Mucosa of stomach (tissue), 1 donor: ENCODE results near the gene URAD.

Source experiments
- H3K27me3 ChIP-seq: one replicate; pipeline ENCODE4 v1.7.0; 2013; ENCODE audit warnings: mild to moderate bottlenecking, low read length; ENCODE audit not compliant: control insufficient read depth, insufficient read depth
- H3K36me3 ChIP-seq: one replicate; pipeline ENCODE4 v1.7.0; 2013; ENCODE audit warnings: low read length; ENCODE audit not compliant: control insufficient read depth, insufficient read depth
- H3K4me1 ChIP-seq: one replicate; pipeline ENCODE4 v1.7.0; 2013; ENCODE audit warnings: mild to moderate bottlenecking, low read length; ENCODE audit not compliant: control insufficient read depth, insufficient read depth
- H3K4me3 ChIP-seq: one replicate; pipeline ENCODE4 v1.7.0; 2013; ENCODE audit warnings: low read length
- H3K9ac ChIP-seq: one replicate; pipeline ENCODE4 v1.7.0; 2013; ENCODE audit warnings: mild to moderate bottlenecking, low read length, moderate library complexity
- H3K9me3 ChIP-seq: one replicate; pipeline ENCODE4 v1.7.0; 2013; ENCODE audit warnings: mild to moderate bottlenecking, low read length, moderate library complexity; ENCODE audit not compliant: control insufficient read depth
- donor health status: Pancreatic carcinoma.

URAD gene

DNA sequence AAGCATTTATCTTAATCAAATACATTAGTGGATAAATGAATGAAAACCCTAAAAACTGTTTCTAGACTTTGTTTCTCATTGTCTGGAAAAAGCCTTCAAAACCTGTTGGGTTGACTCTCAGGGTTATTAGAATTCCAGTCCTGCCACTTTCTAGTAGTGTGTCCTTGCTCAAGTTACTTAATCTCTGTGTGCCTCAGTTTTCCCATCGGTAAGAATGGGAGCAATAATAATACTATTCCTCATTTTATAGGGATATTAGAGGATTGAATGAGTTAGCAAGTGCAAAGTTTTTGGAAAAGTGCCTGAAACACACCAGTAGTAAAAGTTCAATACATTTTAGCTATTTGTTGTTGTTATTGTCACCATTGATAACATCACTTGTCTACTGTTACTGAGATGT, 2.9 kb downstream of the URAD start:
- Histone ChIP-seq H3K4me3 (no peak overlapping the region), H3K4me1 (peaks cover under 1% of the 10 kb centered on the region), H3K36me3 (no peaks in the 10 kb centered on the region), H3K9ac (no peak overlapping the region), H3K27me3 (peaks cover 37% of the 10 kb centered on the region), H3K9me3 (no peaks in the 10 kb centered on the region)

DNA sequence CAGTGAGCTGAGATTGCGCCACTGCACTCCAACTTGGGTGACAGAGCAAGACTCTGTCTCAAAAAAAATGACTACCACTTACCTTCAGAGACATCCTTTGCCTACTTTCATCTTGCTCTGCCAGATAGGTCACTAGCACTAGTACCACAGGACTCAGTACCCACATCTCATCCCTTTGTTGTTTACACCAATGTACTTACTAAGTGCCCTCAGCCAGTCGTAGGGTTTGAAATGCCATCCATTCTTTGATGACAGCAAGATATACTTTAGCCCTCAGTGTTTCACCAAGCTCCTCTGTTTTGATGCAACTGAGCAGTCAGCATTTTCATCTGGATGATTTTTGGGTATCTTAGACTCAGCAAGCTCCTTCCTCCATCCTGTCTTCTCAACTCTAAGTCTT, 6.1 kb downstream of the URAD start:
- Histone ChIP-seq H3K36me3 (no peaks in the 10 kb centered on the region), H3K9ac (no peak overlapping the region), H3K27me3 (peaks cover 63% of the 10 kb centered on the region), H3K9me3 (no peaks in the 10 kb centered on the region), H3K4me1 (peaks cover 24% of the 10 kb centered on the region), H3K4me3 (no peak overlapping the region)

DNA sequence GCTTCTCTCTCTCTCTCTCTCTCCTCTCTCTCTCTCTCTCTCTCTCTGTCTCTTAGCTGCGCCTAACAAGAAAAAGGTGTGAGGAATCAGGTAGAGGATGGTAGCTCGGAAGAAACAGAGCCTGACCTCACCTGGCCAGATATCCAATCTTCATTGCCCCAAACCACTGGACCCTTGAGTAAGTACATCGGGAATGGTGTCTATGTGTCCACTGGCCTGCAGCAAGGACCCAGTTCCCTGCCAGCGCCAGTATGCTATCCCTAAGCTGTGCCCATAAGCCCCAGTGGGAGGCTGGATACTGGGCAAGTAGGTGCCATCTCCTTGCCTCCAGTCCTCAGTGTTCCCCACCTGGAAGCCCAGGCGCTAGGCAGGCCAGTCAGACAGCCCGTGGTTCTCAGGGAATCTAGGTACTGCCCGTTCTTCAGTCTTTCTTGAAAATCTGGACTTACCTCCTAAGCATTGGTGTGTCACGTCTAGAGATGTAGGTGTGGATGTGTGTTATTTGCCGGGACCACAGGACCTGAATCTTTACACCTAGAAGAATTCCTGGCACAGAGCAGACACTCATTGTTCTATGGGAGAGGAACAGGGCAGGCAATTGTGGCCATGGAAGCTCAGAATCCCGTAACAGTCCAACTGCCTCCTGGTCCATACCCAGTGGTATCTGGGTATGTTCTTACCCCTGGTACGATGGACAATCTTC, 7.3 kb downstream of the URAD start:
- no peaks in the 10 kb centered on the region for H3K36me3 ChIP-seq
- peaks cover 75% of the 10 kb centered on the region for H3K27me3 ChIP-seq
- no peaks in the 10 kb centered on the region for H3K9me3 ChIP-seq
- no peak overlapping the region for H3K4me3 ChIP-seq
- peaks cover 24% of the 10 kb centered on the region for H3K4me1 ChIP-seq
- H3K9ac ChIP-seq, result no peak overlapping the region

DNA sequence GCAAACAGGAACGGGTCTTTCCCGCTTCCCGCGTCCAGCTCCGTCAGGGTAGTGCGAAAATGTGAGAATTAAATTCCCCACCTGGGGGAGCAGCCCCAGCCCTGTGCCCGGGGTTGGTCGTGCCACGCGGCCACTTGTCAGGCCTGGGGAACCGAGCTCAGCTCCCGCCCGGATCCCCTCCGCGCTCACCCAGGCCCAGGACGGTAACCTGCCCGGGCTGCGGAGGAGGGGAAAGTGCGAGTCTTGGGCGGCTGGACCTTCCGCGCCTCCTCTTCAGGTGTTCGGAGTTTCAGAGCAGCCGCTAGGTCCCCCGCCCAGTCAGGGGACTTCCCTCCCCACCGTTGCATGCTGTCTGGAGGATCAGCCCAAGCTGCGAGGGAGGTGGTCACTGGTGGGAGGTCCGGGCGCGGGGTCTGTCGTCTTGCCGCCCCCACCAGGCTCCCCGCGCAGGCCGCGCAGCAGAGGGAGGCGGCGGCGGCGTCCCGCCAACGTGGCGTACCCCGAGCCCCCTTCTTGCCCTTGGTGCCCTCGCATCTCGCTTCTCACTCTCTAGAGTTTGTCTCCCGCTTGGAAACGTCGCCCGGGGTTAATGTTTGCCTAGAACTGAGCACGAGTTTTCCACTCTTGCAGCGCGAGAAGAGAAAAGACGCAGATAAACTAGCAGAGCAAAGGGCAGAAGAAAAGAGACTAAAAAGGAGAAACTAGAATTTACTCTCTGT, 8.1 kb downstream of the URAD start:
- peaks cover 83% of the 10 kb centered on the region for H3K27me3 ChIP-seq

DNA sequence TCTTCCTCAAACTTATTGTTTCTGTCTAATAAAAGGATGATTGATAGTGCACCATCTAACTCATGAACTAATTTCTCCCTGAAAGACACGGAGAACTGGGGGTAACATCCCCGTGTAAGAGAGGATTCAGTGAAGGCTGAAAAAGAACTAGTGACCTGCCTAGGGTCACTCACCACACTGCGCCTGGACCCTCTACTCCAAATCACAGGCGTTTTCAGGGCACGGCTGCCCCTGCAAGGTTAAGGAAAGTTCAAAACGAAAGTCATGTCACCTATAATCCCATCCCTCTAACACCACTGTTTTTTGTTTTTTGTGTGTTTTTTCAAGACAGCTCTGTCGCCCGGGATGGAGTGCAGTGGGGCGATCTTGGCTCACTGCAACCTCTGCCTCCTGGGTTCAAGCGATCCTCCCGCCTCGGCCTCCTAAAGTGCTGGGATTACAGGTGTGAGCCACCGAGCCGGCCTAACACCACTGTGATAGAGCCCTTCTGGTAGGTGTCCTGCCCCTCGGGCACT, 8.7 kb downstream of the URAD start:
- H3K4me1 ChIP-seq, result peaks cover 24% of the 10 kb centered on the region
- H3K9me3 ChIP-seq, result no peaks in the 10 kb centered on the region
- H3K27me3 ChIP-seq, result peaks cover 89% of the 10 kb centered on the region
- H3K9ac ChIP-seq, result no peak overlapping the region
- H3K36me3 ChIP-seq, result no peaks in the 10 kb centered on the region
- H3K4me3 ChIP-seq, result no peak overlapping the region

More for the DNA sequence above, 8.1 kb downstream of the URAD start:
- no peak overlapping the region for H3K9ac ChIP-seq
- H3K36me3 ChIP-seq, result no peaks in the 10 kb centered on the region
- H3K4me3 ChIP-seq, result no peak overlapping the region
- no peaks in the 10 kb centered on the region for H3K9me3 ChIP-seq
- H3K4me1 ChIP-seq, result peaks cover 24% of the 10 kb centered on the region

DNA sequence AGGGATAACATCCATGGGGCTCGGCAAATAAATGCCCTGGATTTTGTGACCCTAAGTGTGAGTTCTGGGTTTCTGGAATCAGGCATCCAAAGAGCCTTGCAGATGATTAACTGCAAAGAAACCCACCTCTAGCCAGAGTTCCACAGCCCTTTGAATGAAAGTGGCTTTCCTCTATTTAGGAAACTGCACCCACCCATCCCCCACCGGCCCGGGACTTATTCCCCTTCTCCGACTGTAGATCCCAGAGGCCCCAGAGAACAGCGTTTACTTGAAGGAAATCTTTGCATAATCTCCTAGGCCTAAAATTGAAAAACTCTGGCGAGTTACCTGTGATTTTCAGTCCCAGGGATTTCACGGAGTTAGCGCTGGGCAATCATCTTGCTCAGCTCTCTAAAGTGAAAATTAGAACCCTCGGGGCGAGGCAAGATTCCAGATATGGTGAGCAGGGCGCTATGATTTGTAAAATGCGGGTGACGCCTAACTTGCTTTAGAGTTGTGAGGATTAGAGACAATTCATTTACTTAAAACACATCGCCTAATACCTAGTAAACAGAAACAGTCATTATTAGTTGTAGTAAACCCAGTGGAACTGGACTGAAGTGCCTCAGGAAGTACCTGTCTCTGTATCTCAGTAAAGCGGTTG, 9.4 kb downstream of the URAD start:
- no peak overlapping the region for H3K9ac ChIP-seq
- no peaks in the 10 kb centered on the region for H3K9me3 ChIP-seq
- no peak overlapping the region for H3K4me3 ChIP-seq
- H3K36me3 ChIP-seq, result no peaks in the 10 kb centered on the region
- peaks cover 24% of the 10 kb centered on the region for H3K4me1 ChIP-seq
- H3K27me3 ChIP-seq, result peaks cover 96% of the 10 kb centered on the region

DNA sequence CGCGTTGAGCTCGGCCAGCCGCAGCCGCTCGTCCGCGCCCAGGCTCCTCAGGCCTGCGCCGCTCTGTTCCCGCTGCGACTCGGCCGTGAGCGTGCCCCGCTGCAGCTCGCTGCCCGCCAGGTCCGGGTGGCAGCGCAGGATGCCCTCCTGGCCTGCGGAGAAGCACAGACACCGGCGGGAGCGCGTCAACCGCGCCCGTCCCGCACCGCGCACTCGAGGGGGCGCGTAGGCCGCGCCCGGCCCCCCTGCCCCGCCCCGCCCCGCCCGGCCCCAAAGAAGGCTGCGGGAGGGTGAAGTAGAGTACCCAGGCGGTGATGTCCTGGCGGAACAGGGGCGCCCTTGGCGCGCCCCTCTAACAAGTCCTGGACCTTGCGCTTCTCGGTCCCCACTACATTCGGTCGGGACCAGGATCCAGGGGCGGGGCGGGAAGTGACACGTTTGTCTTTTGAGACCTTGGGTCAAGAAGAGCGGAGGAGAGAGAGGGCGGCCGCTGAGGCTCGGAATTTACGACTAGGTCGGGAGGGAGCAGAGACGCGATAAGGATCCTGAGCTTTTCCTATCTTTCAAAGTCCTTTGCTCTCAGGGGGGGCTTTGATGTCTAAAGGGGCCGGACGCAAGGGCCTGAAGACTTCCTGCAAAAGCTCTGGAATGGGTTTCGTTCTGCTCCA, 10.1 kb downstream of the URAD start:
- no peak overlapping the region for H3K4me3 ChIP-seq

DNA sequence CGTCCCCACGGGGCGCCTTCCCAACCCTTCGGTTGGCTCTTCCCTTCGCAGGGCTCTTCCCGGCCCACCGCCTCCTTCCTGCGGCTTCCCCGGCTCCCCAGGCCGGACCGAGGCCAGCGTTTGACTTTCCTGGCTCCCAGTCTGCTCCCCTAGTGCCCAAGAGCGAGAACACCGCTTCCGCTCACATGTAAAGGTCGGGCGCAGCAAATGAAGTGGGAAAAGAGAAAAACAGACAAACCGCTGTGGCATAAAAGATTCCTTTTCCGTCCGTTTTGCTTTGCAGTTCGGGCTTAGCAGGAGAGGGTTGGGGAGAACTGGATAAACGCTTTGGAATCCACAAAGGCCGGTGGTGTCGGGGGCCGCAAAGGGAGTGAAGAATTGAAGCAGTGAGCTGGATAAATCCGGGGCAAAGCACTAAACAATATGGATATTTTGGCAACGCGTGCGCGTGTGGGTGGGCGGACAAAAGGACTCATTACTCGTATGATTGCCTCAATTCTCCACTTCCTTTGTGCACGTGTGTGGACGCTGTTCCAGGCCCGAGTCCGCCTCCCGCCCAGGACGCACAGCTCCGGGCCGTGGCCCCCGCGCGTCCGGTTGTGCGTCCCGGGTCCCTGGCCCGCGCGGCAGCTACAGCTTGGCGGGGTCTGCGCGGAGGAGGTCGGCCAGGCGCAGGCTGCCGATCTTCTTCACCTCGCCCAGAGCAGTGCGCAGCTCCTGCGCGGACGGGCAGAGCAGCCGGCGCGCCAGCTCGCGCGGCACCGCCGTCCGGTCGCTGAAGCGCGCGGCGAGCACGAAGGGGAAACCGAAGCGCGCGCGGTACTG, 10.8 kb downstream of the URAD start:
- H3K9ac ChIP-seq, result no peak overlapping the region
- peaks cover 97% of the 10 kb centered on the region for H3K27me3 ChIP-seq
- H3K4me3 ChIP-seq, result no peak overlapping the region
- no peaks in the 10 kb centered on the region for H3K9me3 ChIP-seq
- no peaks in the 10 kb centered on the region for H3K36me3 ChIP-seq
- H3K4me1 ChIP-seq, result peaks cover 24% of the 10 kb centered on the region

More for the DNA sequence above, 10.1 kb downstream of the URAD start:
- Histone ChIP-seq H3K4me1 (peaks cover 24% of the 10 kb centered on the region), H3K9me3 (no peaks in the 10 kb centered on the region), H3K27me3 (peaks cover 97% of the 10 kb centered on the region), H3K36me3 (no peaks in the 10 kb centered on the region), H3K9ac (no peak overlapping the region)

DNA sequence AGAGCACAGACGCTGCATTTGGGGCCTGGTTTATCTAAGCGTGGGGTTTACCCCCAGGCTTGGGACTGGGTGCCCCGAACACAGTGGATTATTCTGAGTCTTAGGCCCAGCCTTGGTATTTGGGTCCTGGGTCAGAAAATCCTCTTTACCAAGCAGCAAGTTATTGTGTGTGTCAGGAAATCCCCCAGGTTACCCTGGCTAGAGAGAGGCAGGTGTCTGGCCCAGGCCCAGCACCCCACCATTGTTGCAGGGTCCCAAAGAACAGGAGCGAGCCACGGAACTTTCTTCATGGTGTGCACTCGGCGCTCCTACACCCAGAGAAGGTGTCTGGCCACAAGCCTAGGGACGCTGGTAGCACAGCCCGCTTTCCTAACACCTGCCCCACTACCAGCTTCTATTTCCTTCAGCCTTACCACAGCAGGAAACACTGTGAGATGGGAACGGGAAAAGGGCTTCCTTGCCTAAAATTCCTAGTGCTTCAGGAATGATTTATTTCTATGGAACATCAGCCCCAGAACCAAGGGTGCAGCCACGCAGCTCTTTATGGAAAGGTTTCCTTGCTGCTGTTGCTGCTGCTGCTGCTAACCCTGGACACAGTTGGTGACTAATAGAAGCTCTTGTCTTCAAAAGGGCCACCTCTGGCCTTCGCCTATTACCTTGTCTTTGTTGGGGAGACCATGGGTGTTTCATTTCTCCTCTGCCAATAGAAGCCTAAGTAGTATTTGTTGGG, 12.0 kb downstream of the URAD start:
- H3K4me1 ChIP-seq, result peaks cover 24% of the 10 kb centered on the region
- H3K36me3 ChIP-seq, result no peaks in the 10 kb centered on the region
- H3K9ac ChIP-seq, result no peak overlapping the region
- no peaks in the 10 kb centered on the region for H3K9me3 ChIP-seq
- no peak overlapping the region for H3K4me3 ChIP-seq
- peaks cover 94% of the 10 kb centered on the region for H3K27me3 ChIP-seq

DNA sequence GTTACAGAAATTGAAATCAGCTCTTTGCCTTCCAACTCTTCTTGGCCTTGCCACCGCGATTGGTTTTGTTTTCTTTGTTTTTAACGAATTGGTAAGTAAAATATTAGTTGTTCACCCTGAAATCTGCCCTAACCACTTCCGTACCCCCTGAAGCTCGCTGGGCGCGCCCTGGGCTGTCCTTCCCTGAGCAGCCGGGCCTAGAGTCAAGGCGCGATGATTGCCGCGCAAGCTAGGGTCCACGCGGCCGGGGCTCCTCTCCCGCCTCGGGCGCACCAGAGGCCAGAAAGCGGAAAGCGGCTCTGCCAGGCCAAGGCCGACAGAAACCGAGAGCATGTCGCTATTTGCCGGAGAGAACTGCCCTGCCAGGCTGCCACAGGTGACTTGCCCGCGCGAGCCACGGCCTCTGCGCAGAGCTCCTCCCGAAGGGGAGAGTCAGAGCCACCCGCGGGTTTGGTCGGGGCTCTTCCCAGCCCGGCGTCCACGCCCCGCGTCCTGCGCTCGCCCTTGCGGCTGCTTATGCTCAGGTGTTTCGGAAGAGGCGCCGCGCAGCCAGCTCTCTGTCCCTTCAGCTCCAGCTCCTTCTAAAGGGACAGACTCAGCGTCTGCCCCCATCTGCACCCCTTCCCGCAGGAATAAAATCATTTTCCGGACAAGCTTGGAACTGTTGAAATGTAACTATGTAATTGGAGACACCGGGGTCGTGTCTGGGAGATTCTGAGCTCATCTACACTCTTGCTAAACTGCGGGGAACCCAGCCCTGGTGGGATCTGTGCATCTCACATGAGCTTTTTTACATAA, 12.7 kb downstream of the URAD start:
- Histone ChIP-seq H3K27me3 (peaks cover 92% of the 10 kb centered on the region), H3K36me3 (no peaks in the 10 kb centered on the region), H3K9ac (no peak overlapping the region), H3K4me1 (peaks cover 24% of the 10 kb centered on the region), H3K9me3 (no peaks in the 10 kb centered on the region), H3K4me3 (no peak overlapping the region)
